ENCODE data around the gene EXOSC6. TPM values are rescaled to one million over a fixed set of nuclear protein-coding genes. Genes with fewer than 3 reads are reported as not detected.
"Not testable (repeated sequence)": the region's sequence is repeated elsewhere in the genome, so short reads cannot be mapped to it uniquely, and the experiment has no call there.

Gene EXOSC6
- total and polyA plus RNA-seq, 2 of the 4 experiments (the other 2 are of a cell fraction) = 5.8 to 7.0 TPM

DNA sequence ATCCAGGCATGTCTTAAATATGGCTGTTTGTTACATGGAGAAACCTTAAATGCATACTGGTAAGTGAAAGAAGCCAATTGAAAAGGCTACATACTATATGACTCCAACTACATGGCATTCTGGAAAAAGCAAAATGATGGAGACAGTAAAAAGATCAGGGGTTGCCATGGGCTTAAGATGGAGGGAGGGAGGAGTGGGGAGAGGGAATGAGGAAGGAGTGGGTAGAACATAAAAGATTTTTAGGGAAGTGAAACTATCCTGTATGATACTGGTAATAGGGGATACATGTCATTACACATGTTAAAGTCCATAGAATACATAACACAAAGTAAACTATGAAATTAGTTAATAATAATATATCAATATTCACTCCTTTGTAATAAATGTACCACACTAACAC lies 13.0 kb downstream of the EXOSC6 start:
- H3K27ac ChIP-seq (ENCODE audit: insufficient read depth, low read length); intact Hi-C loops (cut with micrococcal nuclease); H2BK15ac ChIP-seq (ENCODE audit: low read depth, low read length); H3K36me3 ChIP-seq (ENCODE audit: control insufficient read depth, insufficient read depth, low read length); dilution Hi-C loops (cut with HindIII; ENCODE audit: low sequenced_read_pairs, unreplicated experiment); in situ Hi-C loops (cut with MboI; ENCODE audit: low sequenced_read_pairs); DNase-seq; H2AFZ ChIP-seq (replicated peaks; ENCODE audit: low read length, poor library complexity); H3K9me1 ChIP-seq (ENCODE audit: insufficient read depth, low read length); H3K79me1 ChIP-seq (ENCODE audit: low read depth in 1 of 2, low read length in 2 of 2); ATAC-seq (ENCODE audit: low read depth); H2BK5ac ChIP-seq (ENCODE audit: low read depth, low read length, poor library complexity, severe bottlenecking); H2BK20ac ChIP-seq (ENCODE audit: low read depth, low read length); H3K9me3 ChIP-seq (ENCODE audit: control insufficient read depth, insufficient read depth, low read length); H4K20me1 ChIP-seq (ENCODE audit: insufficient read depth, low read length); H3K9ac ChIP-seq (ENCODE audit: low read depth, low read length); POLR2A ChIA-PET (ENCODE audit: unreplicated experiment); CTCF ChIA-PET; H2AK9ac ChIP-seq (replicated peaks; ENCODE audit: low read depth, low read length, poor library complexity); H3K4me1 ChIP-seq (ENCODE audit: control insufficient read depth, insufficient read depth, low read length); H3K27me3 ChIP-seq (ENCODE audit: control insufficient read depth, insufficient read depth, low read length); H4K91ac ChIP-seq (ENCODE audit: insufficient read depth, low read depth, low read length); H2AK5ac ChIP-seq (ENCODE audit: low read depth, low read length); BruUV-seq (replicated peaks); H3K23ac ChIP-seq (ENCODE audit: low read depth, low read length); H4K8ac ChIP-seq (ENCODE audit: low read depth in 2 of 2, low read length in 2 of 2); H4K5ac ChIP-seq (ENCODE audit: low read depth, low read length); H3K18ac ChIP-seq (ENCODE audit: low read depth, low read length); H3K4me2 ChIP-seq (ENCODE audit: low read depth, low read length); H3K4me3 ChIP-seq (ENCODE audit: insufficient read depth, low read depth, low read length); H3K14ac ChIP-seq (replicated peaks; ENCODE audit: low read depth, low read length); H3K56ac ChIP-seq (ENCODE audit: extremely low read depth, insufficient read depth, low read length); H2BK120ac ChIP-seq (ENCODE audit: low read depth, low read length); H3K4ac ChIP-seq (ENCODE audit: low read depth, low read length): not testable (repeated sequence)

DNA sequence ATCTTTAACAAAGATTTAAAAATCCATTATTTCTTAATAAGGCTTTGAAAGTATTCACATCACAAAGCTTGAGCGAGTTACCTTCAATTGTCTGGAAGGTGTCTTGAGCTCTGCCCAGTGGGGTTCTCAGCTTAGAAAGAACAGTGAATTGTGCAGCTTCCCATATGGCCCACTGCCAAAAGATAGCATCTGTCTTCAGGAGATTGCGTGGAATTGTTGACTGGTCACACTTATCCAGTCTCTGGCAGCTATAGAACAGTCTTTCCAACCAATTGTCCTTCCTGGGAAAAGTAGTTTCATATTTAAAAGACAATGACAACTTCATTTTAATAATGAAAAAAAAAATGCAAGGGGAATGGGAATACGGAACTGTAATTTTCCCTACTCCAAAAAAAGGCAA lies 19.9 kb downstream of the EXOSC6 start:
- H3K4me1 ChIP-seq (ENCODE audit: control insufficient read depth, insufficient read depth, low read length); DNase-seq: not testable (repeated sequence)

More for the DNA sequence above, 19.9 kb downstream of the EXOSC6 start:
- CTCF ChIA-PET; H2AK9ac ChIP-seq (replicated peaks; ENCODE audit: low read depth, low read length, poor library complexity); H2BK20ac ChIP-seq (ENCODE audit: low read depth, low read length); H3K18ac ChIP-seq (ENCODE audit: low read depth, low read length); H3K14ac ChIP-seq (replicated peaks; ENCODE audit: low read depth, low read length); BruUV-seq (replicated peaks); H4K91ac ChIP-seq (ENCODE audit: insufficient read depth, low read depth, low read length); H3K9ac ChIP-seq (ENCODE audit: low read depth, low read length); H2BK120ac ChIP-seq (ENCODE audit: low read depth, low read length); H2BK5ac ChIP-seq (ENCODE audit: low read depth, low read length, poor library complexity, severe bottlenecking); POLR2A ChIA-PET (ENCODE audit: unreplicated experiment); H3K27me3 ChIP-seq (ENCODE audit: control insufficient read depth, insufficient read depth, low read length); H3K4me3 ChIP-seq (ENCODE audit: insufficient read depth, low read depth, low read length); H3K27ac ChIP-seq (ENCODE audit: insufficient read depth, low read length); H3K4ac ChIP-seq (ENCODE audit: low read depth, low read length); dilution Hi-C loops (cut with HindIII; ENCODE audit: low sequenced_read_pairs, unreplicated experiment); H3K9me1 ChIP-seq (ENCODE audit: insufficient read depth, low read length); H3K56ac ChIP-seq (ENCODE audit: extremely low read depth, insufficient read depth, low read length); ATAC-seq (ENCODE audit: low read depth); H3K79me1 ChIP-seq (ENCODE audit: low read depth in 1 of 2, low read length in 2 of 2); H4K5ac ChIP-seq (ENCODE audit: low read depth, low read length); H3K36me3 ChIP-seq (ENCODE audit: control insufficient read depth, insufficient read depth, low read length); H3K4me2 ChIP-seq (ENCODE audit: low read depth, low read length); in situ Hi-C loops (cut with MboI; ENCODE audit: low sequenced_read_pairs); H3K23ac ChIP-seq (ENCODE audit: low read depth, low read length); intact Hi-C loops (cut with micrococcal nuclease); H2AFZ ChIP-seq (replicated peaks; ENCODE audit: low read length, poor library complexity); H2AK5ac ChIP-seq (ENCODE audit: low read depth, low read length); H4K20me1 ChIP-seq (ENCODE audit: insufficient read depth, low read length); H3K9me3 ChIP-seq (ENCODE audit: control insufficient read depth, insufficient read depth, low read length); H4K8ac ChIP-seq (ENCODE audit: low read depth in 2 of 2, low read length in 2 of 2); H2BK15ac ChIP-seq (ENCODE audit: low read depth, low read length): not testable (repeated sequence)
- no CpG with 5 or more reads among the region's 3 CpGs for WGBS, 2 experiments (ENCODE audit: extremely low coverage in 2 of 2, insufficient read length in 1 of 2)

All from IMR-90 (cell line).